Caco-2 (cell line): ENCODE data around the gene MYO15B. TPM values are rescaled to one million over a fixed set of nuclear protein-coding genes. Genes with fewer than 3 reads are reported as not detected.
A peak's percentile ranks its signal among the peaks of the same experiment; 100 is the strongest.

Source experiments
- BruUV-seq: library from RNA; stranded (reverse); fragments of 400-500 nt; replicated peaks from 2 replicates; lab custom pipeline; 2021; lab: Mats Ljungman, UMichigan
- CTCF ChIA-PET: fragments of 300-600 bp; sonication (Branson Sonifier 250); formaldehyde crosslinking; loops from one replicate; lab custom pipeline; 2022; ENCODE audit warnings: antibody characterized with exemption; lab: Charles Lee
- POLR2A ChIA-PET: fragments of 300-600 bp; sonication (Branson Sonifier 250); formaldehyde crosslinking; loops from one replicate; lab custom pipeline; 2022; ENCODE audit warnings: antibody characterized with exemption; lab: Charles Lee
- DNase-seq, 2 experiments: peaks; one replicate each; pipeline versions ENCODE4 v3.0.0 to v3.0.0-alpha.2; 2020 to 2022
- H3K27me3 ChIP-seq: replicated peaks from 2 replicates; pipeline ENCODE4 v1.6.0; 2011; ENCODE audit warnings: low read length; ENCODE audit not compliant: control insufficient read depth, insufficient read depth
- H3K36me3 ChIP-seq: 2 replicates; pipeline ENCODE4 v1.5.1; 2011; ENCODE audit warnings: low read length; ENCODE audit not compliant: control insufficient read depth, insufficient read depth
- H3K4me1 ChIP-seq: fragments of 250-450 bp; sonication (Bioruptor Pico); 2 replicates; pipeline ENCODE4 v1.5.1; 2020; ENCODE audit warnings: mild to moderate bottlenecking
- H3K4me3 ChIP-seq: 2 replicates; pipeline ENCODE4 v1.5.1; 2011; ENCODE audit warnings: low read depth, mild to moderate bottlenecking, control low read depth, low read length
- H3K9me3 ChIP-seq: fragments of 250-450 bp; sonication (Bioruptor Pico); 2 replicates; pipeline ENCODE4 v1.5.1; 2020; ENCODE audit warnings: mild to moderate bottlenecking, moderate library complexity
- H3K27ac Mint-ChIP-seq: one replicate; pipeline ENCODE4 v1.8.0; 2022; ENCODE audit warnings: mixed read lengths; ENCODE audit not compliant: unreplicated experiment
- H3K27me3 Mint-ChIP-seq: one replicate; pipeline ENCODE4 v1.8.0; 2022; ENCODE audit warnings: mixed read lengths; ENCODE audit not compliant: insufficient read depth, unreplicated experiment
- H3K36me3 Mint-ChIP-seq: one replicate; pipeline ENCODE4 v1.8.0; 2022; ENCODE audit warnings: mild to moderate bottlenecking, mixed read lengths; ENCODE audit not compliant: insufficient read depth, unreplicated experiment
- H3K4me1 Mint-ChIP-seq: one replicate; pipeline ENCODE4 v1.8.0; 2022; ENCODE audit warnings: low read depth, mixed read lengths; ENCODE audit not compliant: unreplicated experiment
- H3K4me3 Mint-ChIP-seq: one replicate; pipeline ENCODE4 v1.8.0; 2022; ENCODE audit warnings: mild to moderate bottlenecking, moderate library complexity, mixed read lengths; ENCODE audit not compliant: unreplicated experiment
- H3K9me3 Mint-ChIP-seq: one replicate; pipeline ENCODE4 v1.8.0; 2022; ENCODE audit warnings: mixed read lengths; ENCODE audit not compliant: unreplicated experiment
- intact Hi-C: fragments of 100-400 bp; cut with micrococcal nuclease; formaldehyde crosslinking; loops from one replicate; pipeline ENCODE4 v1.10.0; 2022; ENCODE audit not compliant: unreplicated experiment
- total RNA-seq: library from RNA; stranded (reverse); gene quantifications from 2 replicates; pipeline ENCODE4 v1.2.3, GENCODE V29; 2022
- TF ChIP-seq, protein P1 (sequence below), 2 experiments: fragments of 200-600 bp in 1 of 2; IDR thresholded peaks; 1 replicate in 1 of 2; 2 replicates in 1 of 2; pipeline versions ENCODE4 v1.5.1 to v1.8.0; 2011 to 2022; ENCODE audit warnings: antibody characterized with exemption in 1 of 2, control low read depth in 1 of 2, inconsistent platforms in 1 of 2, low read depth in 1 of 2, low read length in 1 of 2, mild to moderate bottlenecking in 1 of 2, moderate library complexity in 1 of 2; ENCODE audit not compliant: insufficient read depth in 1 of 2, severe bottlenecking in 1 of 2, unreplicated experiment in 1 of 2

MYO15B gene
- total RNA-seq, 1 experiment from 2014 or later: 12.3 TPM

DNA sequence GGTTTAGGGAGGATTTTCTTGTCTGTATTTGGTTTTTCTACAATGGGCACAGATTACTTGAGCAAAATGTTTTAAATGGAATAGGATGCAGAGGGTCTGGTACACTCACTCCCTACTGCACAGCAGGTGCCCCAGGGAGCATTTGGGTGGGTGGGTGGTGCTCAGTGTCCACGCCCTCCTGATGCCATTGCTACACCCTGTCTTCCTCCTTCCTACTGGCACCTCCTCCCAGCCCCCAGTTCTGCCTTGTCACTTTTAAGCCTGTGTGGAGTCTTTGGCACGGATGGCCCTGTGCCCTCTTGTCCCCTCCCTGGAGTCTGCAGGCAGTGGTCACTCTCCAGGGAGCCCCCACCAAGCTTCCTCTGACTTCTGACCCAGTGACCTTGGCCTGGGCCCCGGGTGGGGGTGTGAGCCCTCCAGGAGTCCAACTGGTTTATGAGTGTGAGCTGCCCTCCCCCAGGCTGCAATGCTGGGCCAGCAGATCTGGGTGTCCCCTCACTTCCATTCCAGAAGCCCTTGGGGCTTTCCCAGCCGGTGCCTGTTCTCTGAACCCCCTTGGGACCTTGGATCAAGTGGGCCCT lies 46.6 kb upstream of the MYO15B start:
- Histone ChIP-seq H3K4me3 (no peak overlapping the region), H3K36me3 (peaks cover 1% of the 10 kb centered on the region), H3K4me1 (peaks cover 31% of the 10 kb centered on the region), H3K9me3 (no peaks in the 10 kb centered on the region), H3K27me3 (no peaks in the 10 kb centered on the region)
- POLR2A ChIA-PET: no interaction called here
- TF ChIP-seq, protein P1, sequence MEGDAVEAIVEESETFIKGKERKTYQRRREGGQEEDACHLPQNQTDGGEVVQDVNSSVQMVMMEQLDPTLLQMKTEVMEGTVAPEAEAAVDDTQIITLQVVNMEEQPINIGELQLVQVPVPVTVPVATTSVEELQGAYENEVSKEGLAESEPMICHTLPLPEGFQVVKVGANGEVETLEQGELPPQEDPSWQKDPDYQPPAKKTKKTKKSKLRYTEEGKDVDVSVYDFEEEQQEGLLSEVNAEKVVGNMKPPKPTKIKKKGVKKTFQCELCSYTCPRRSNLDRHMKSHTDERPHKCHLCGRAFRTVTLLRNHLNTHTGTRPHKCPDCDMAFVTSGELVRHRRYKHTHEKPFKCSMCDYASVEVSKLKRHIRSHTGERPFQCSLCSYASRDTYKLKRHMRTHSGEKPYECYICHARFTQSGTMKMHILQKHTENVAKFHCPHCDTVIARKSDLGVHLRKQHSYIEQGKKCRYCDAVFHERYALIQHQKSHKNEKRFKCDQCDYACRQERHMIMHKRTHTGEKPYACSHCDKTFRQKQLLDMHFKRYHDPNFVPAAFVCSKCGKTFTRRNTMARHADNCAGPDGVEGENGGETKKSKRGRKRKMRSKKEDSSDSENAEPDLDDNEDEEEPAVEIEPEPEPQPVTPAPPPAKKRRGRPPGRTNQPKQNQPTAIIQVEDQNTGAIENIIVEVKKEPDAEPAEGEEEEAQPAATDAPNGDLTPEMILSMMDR (IDR thresholded peaks at IDR 0.05; ENCODE audit: insufficient read depth in 1 of 2, low read depth in 1 of 2, low read length in 1 of 2, severe bottlenecking in 1 of 2, unreplicated experiment in 1 of 2): no peak
- intact Hi-C loops: no loop called here
- Mint-ChIP-seq H3K9me3 (no peaks in the 10 kb centered on the region), H3K27ac (peak overlapping the region; percentile 49), H3K36me3 (peaks cover 63% of the 10 kb centered on the region), H3K4me3 (no peak overlapping the region), H3K27me3 (no peaks in the 10 kb centered on the region), H3K4me1 (peaks cover 37% of the 10 kb centered on the region)
- no peak for DNase-seq
- no TSS peak for BruUV-seq
- CTCF ChIA-PET: no interaction called here

DNA sequence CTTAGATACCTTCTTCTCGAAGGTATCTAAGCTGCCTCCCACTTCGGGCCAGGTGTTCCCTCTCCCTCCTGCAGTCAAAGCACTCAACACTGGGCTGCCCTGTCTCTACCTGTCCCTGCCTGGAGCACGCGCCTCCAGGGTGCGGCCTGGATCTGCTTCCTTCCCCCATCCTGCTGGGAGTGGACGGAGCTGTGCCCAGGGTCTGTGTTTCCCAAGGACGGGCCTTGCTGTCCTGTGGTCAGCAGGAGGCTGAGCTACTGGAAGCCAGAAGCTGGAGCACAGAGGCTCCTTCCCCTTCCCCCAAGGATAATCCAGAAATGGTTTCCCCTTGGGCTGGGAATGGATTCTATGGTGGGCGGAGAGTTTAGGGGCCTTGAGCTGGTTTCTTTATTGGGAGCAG lies 45.4 kb upstream of the MYO15B start:
- Histone ChIP-seq H3K4me1 (peaks cover 19% of the 10 kb centered on the region), H3K4me3 (no peak overlapping the region), H3K36me3 (peaks cover 1% of the 10 kb centered on the region), H3K9me3 (no peaks in the 10 kb centered on the region), H3K27me3 (no peaks in the 10 kb centered on the region)
- CTCF ChIA-PET: no interaction called here
- BruUV-seq: no TSS peak
- intact Hi-C loops: no loop called here
- peaks cover 31% of the 10 kb centered on the region for H3K4me1 Mint-ChIP-seq
- H3K36me3 Mint-ChIP-seq: peaks cover 72% of the 10 kb centered on the region
- H3K27ac Mint-ChIP-seq: peak overlapping the region; percentile 27
- no peak for DNase-seq
- POLR2A ChIA-PET: interaction anchor here (0.6 kb wide), 1 partner anchor 17 kb away, joined by 8 read pairs; no protein-coding TSS in a partner anchor
- TF ChIP-seq, protein P1 (IDR thresholded peaks at IDR 0.05; ENCODE audit: insufficient read depth in 1 of 2, low read depth in 1 of 2, low read length in 1 of 2, severe bottlenecking in 1 of 2, unreplicated experiment in 1 of 2): no peak
- no peaks in the 10 kb centered on the region for H3K27me3 Mint-ChIP-seq
- H3K9me3 Mint-ChIP-seq: no peaks in the 10 kb centered on the region
- no peak overlapping the region for H3K4me3 Mint-ChIP-seq

DNA sequence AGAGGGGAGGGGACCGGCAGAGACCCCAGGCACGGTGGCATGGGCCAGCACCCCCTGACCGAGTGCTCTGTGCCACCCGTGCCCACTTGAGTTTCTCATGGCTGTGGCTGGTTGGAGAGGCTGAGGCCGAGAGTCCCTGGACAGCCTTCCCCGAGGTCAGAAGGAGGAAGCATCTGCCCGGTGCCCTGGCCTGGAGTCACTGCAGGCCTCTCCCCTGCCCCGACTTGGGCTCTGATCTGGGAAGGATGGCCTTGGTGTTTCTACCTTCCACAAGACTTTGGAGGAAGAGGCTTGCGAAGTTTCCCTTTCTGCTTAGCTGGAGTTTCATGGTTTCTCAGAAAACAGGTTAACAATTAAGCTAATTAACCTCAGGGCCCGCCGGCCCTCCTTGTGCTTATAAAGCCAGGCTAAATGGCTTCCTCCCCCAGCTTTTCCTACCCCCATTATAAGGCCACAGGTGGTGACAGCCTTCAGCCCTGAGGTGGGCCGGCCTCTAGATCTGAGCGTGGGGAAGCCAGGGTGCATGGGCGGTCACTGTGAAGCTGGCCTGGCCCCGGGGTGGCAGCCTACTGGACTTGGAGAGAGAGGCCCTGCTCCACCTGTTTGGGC lies 44.8 kb upstream of the MYO15B start:
- Histone ChIP-seq H3K27me3 (no peaks in the 10 kb centered on the region), H3K4me1 (peaks cover 13% of the 10 kb centered on the region), H3K9me3 (no peaks in the 10 kb centered on the region), H3K36me3 (peaks cover 1% of the 10 kb centered on the region), H3K4me3 (no peak overlapping the region)
- H3K36me3 Mint-ChIP-seq: peaks cover 76% of the 10 kb centered on the region
- peaks cover 31% of the 10 kb centered on the region for H3K4me1 Mint-ChIP-seq
- POLR2A ChIA-PET: interaction anchor here (0.6 kb wide), 1 partner anchor 18 kb away, joined by 8 read pairs; no protein-coding TSS in a partner anchor
- intact Hi-C loops: no loop called here
- no peak overlapping the region for H3K27ac Mint-ChIP-seq
- TF ChIP-seq, protein P1 (IDR thresholded peaks at IDR 0.05; ENCODE audit: insufficient read depth in 1 of 2, low read depth in 1 of 2, low read length in 1 of 2, severe bottlenecking in 1 of 2, unreplicated experiment in 1 of 2): no peak
- no peaks in the 10 kb centered on the region for H3K27me3 Mint-ChIP-seq
- H3K4me3 Mint-ChIP-seq: no peak overlapping the region
- no peaks in the 10 kb centered on the region for H3K9me3 Mint-ChIP-seq
- no TSS peak for BruUV-seq
- no peak for DNase-seq
- CTCF ChIA-PET: no interaction called here
